WTC11 (cell line): ENCODE results near the gene PKN3. TPM values are rescaled to one million over a fixed set of nuclear protein-coding genes. Genes with fewer than 3 reads are reported as not detected.

ENCODE experiments used
- ATAC-seq: fragments of 200-7000 bp; cut with Tn5 transposase; 2 replicates; pipeline ENCODE4 v1.10.0; 2021; ENCODE audit warnings: mild to moderate bottlenecking, moderate library complexity
- CTCF ChIA-PET: fragments of 300-600 bp; sonication (Branson Sonifier 250); formaldehyde crosslinking; loops from one replicate; lab custom pipeline; 2021; ENCODE audit warnings: antibody characterized with exemption; lab: Charles Lee
- POLR2A ChIA-PET: fragments of 350-600 bp; sonication (Branson Sonifier 250); formaldehyde crosslinking; loops from one replicate; lab custom pipeline; 2021; ENCODE audit warnings: antibody characterized with exemption; lab: Charles Lee
- DNase-seq: peaks from one replicate; pipeline ENCODE4 v3.0.0; 2021; ENCODE audit warnings: low spot score
- H3K27ac Mint-ChIP-seq: 2 replicates; pipeline ENCODE4 v1.8.0; 2021; ENCODE audit warnings: mixed read lengths
- H3K27me3 Mint-ChIP-seq: 2 replicates; pipeline ENCODE4 v1.8.0; 2021; ENCODE audit warnings: low read depth, mild to moderate bottlenecking, moderate library complexity, mixed read lengths
- H3K36me3 Mint-ChIP-seq: 2 replicates; pipeline ENCODE4 v1.8.0; 2021; ENCODE audit warnings: mixed read lengths
- H3K4me1 Mint-ChIP-seq: 2 replicates; pipeline ENCODE4 v1.8.0; 2022; ENCODE audit warnings: mixed read lengths
- H3K4me3 Mint-ChIP-seq: 2 replicates; pipeline ENCODE4 v1.8.0; 2021; ENCODE audit warnings: mild to moderate bottlenecking, moderate library complexity, mixed read lengths
- H3K9me3 Mint-ChIP-seq: 2 replicates; pipeline ENCODE4 v1.8.0; 2021; ENCODE audit warnings: mixed read lengths
- HMGA2 ChIP-seq: fragments of 250-450 bp; sonication (Bioruptor Pico); IDR thresholded peaks from 2 replicates; pipeline ENCODE4 v1.4.0; 2021; ENCODE audit warnings: mild to moderate bottlenecking, moderate library complexity
- IRF2 ChIP-seq: sonication (generic); formaldehyde crosslinking; IDR thresholded peaks from 2 replicates; pipeline ENCODE4 v1.8.0; 2022; ENCODE audit warnings: low read depth, missing genetic modification reagents, borderline replicate concordance
- JUN ChIP-seq: sonication (generic); formaldehyde crosslinking; IDR thresholded peaks from 2 replicates; pipeline ENCODE4 v1.8.0; 2023; ENCODE audit warnings: mild to moderate bottlenecking, missing genetic modification reagents
- MXD4 ChIP-seq: fragments of 250-450 bp; sonication (Bioruptor Pico); IDR thresholded peaks from 2 replicates; pipeline ENCODE4 v1.8.0; 2021; ENCODE audit warnings: mild to moderate bottlenecking, moderate library complexity, borderline replicate concordance
- MYBL2 ChIP-seq: sonication (generic); formaldehyde crosslinking; IDR thresholded peaks from 2 replicates; pipeline ENCODE4 v1.8.1; 2023; ENCODE audit warnings: mild to moderate bottlenecking, moderate library complexity, missing genetic modification reagents
- NFATC4 ChIP-seq: fragments of 250-450 bp; sonication (Bioruptor Pico); IDR thresholded peaks from 2 replicates; pipeline ENCODE4 v1.9.0; 2021; ENCODE audit warnings: mild to moderate bottlenecking
- RELA ChIP-seq: sonication (generic); formaldehyde crosslinking; IDR thresholded peaks from 2 replicates; pipeline ENCODE4 v1.8.1; 2022; ENCODE audit warnings: missing genetic modification reagents, mild to moderate bottlenecking, borderline replicate concordance
- RORB ChIP-seq: fragments of 250-450 bp; sonication (Bioruptor Pico); IDR thresholded peaks from 2 replicates; pipeline ENCODE4 v1.9.0; 2021; ENCODE audit warnings: mild to moderate bottlenecking
- TCF7 ChIP-seq: sonication (generic); formaldehyde crosslinking; IDR thresholded peaks from 2 replicates; pipeline ENCODE4 v1.8.0; 2022; ENCODE audit warnings: mild to moderate bottlenecking, low read depth, missing genetic modification reagents, moderate library complexity
- TP53 ChIP-seq: sonication (generic); formaldehyde crosslinking; IDR thresholded peaks from 2 replicates; pipeline ENCODE4 v1.8.1; 2023; ENCODE audit warnings: mild to moderate bottlenecking, missing genetic modification reagents
- ZNF138 ChIP-seq: sonication (generic); formaldehyde crosslinking; conservative IDR thresholded peaks from 2 replicates; pipeline ENCODE4 v1.8.1; 2022; ENCODE audit warnings: mild to moderate bottlenecking, moderate library complexity, missing genetic modification reagents
- ZNF232 ChIP-seq: sonication (generic); formaldehyde crosslinking; IDR thresholded peaks from 2 replicates; pipeline ENCODE4 v1.8.0; 2022; ENCODE audit warnings: mild to moderate bottlenecking, missing genetic modification reagents
- ZNF263 ChIP-seq: sonication (generic); formaldehyde crosslinking; IDR thresholded peaks from 2 replicates; pipeline ENCODE4 v1.8.1; 2022; ENCODE audit warnings: low read depth, mild to moderate bottlenecking, moderate library complexity, missing genetic modification reagents
- ZNF317 ChIP-seq: sonication (generic); formaldehyde crosslinking; IDR thresholded peaks from 2 replicates; pipeline ENCODE4 v1.8.1; 2023; ENCODE audit warnings: low read depth, mild to moderate bottlenecking, moderate library complexity, missing genetic modification reagents, borderline replicate concordance
- ZNF416 ChIP-seq: fragments of 250-450 bp; sonication (Bioruptor Pico); IDR thresholded peaks from 2 replicates; pipeline ENCODE4 v1.9.0; 2021; ENCODE audit warnings: mild to moderate bottlenecking, inconsistent platforms
- total RNA-seq: library from RNA; stranded (reverse); gene quantifications from 3 replicates; pipeline ENCODE4 v1.2.3, GENCODE V29; 2021
- TF ChIP-seq, protein P1 (sequence below): fragments of 200-600 bp; IDR thresholded peaks from 2 replicates; pipeline ENCODE4 v1.8.0; 2022; ENCODE audit warnings: antibody characterized with exemption
- TF ChIP-seq, protein P2 (sequence below): sonication (generic); formaldehyde crosslinking; IDR thresholded peaks from 2 replicates; pipeline ENCODE4 v1.8.1; 2022; ENCODE audit warnings: low read depth, missing genetic modification reagents, borderline replicate concordance
- TF ChIP-seq, protein P3 (sequence below): sonication (generic); formaldehyde crosslinking; IDR thresholded peaks from 2 replicates; pipeline ENCODE4 v1.8.1; 2022; ENCODE audit warnings: mild to moderate bottlenecking, missing genetic modification reagents, moderate library complexity, borderline replicate concordance
- TF ChIP-seq, protein P4 (sequence below): sonication (generic); formaldehyde crosslinking; conservative IDR thresholded peaks from 2 replicates; pipeline ENCODE4 v1.8.1; 2023; ENCODE audit warnings: mild to moderate bottlenecking, low read depth, missing genetic modification reagents, moderate library complexity
- TF ChIP-seq, protein P5 (sequence below): fragments of 250-450 bp; sonication (Bioruptor Pico); IDR thresholded peaks from 2 replicates; pipeline ENCODE4 v1.9.0; 2021; ENCODE audit warnings: mild to moderate bottlenecking
- TF ChIP-seq, protein P6 (sequence below): sonication (generic); formaldehyde crosslinking; IDR thresholded peaks from 2 replicates; pipeline ENCODE4 v1.8.0; 2022; ENCODE audit warnings: mild to moderate bottlenecking, missing genetic modification reagents
- TF ChIP-seq, protein P7 (sequence below): fragments of 250-450 bp; sonication (Bioruptor Pico); IDR thresholded peaks from 2 replicates; pipeline ENCODE4 v1.9.0; 2021; ENCODE audit warnings: moderate library complexity, mild to moderate bottlenecking, inconsistent platforms, borderline replicate concordance
- TF ChIP-seq, protein P8 (sequence below): sonication (generic); formaldehyde crosslinking; IDR thresholded peaks from 2 replicates; pipeline ENCODE4 v1.8.0; 2023; ENCODE audit warnings: mild to moderate bottlenecking, missing genetic modification reagents

The PKN3 gene
- total RNA-seq, 1 experiment from 2014 or later, result 24.1 TPM

DNA sequence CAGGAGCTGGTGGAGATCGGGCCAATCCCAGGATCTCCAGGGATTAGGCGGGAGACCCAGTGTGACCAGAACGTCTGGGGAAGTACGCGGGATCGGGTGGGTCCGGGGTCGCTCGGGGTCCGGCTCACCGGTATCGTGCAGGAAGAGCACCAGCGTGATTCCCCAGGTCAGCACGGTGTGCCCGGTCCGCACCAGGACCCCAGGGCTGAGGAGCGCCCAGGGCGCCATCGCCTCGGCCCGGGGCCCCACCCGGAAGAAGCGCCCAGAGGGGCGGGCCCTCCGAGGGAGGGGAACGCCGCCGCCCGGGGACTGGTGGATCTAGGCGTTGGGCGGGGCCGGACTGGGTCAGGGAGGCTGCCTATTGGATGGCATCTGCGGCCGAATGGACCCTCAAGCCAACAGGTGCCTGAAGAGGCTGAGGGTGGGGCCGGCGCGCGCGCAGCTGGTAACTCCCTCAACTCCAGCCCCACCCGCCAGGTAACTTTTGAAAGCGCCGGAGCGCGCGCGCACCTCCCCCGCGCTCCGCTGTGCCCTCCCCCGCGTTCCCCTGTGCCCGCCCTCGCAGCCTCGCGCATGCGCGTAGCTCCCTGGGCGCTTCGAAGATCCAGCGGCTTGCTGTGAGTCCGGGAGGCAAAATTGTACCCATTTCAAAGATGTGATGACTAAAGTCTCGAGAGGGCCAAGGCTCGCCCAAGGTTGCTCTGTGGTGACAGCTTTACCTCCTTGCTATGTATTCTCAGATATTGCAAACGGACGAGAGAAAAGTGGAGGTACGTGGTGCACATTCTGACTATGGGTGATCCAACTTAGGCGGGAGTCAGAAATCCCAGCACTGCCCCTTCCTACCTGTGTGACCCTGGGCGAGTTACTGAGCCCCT, 21.8 kb downstream of the PKN3 start, which contains the start of gene ZDHHC12:
Gene ZDHHC12 (minus strand): TSS at position 262 of the 878 bp plus-strand sequence. CDS start 34 bp downstream, at position 228.
- Mint-ChIP-seq H3K27ac (peak within 1 kb of the TSS; percentile 97), H3K9me3 (no peaks in the 10 kb centered on the region), H3K4me1 (peaks cover 15% of the 10 kb centered on the region), H3K36me3 (no peaks in the 10 kb centered on the region), H3K27me3 (no peaks in the 10 kb centered on the region), H3K4me3 (peak within 1 kb of the TSS; percentile 96)
- DNase-seq (peak; percentile 99), ATAC-seq (peak; percentile 93)
- ChIA-PET CTCF (interaction anchor here (0.6 to 2.5 kb wide), 26 partner anchors 9 to 312 kb away, joined by 3 to 43 read pairs (median 4); partner anchors contain the start of genes ENDOG, MIGA2, PKN3 and SH3GLB2), POLR2A (interaction anchor here (0.6 to 1.8 kb wide), 13 partner anchors 9 to 177 kb away, joined by 3 to 7 read pairs (median 3); partner anchors contain the start of genes ENDOG and PKN3)
- TF ChIP-seq MYBL2 (CRISPR knock-in tag) (peak; percentile 82; the same call in 1 of the 2 replicates), MXD4 (CRISPR knock-in tag) (no peak), IRF2 (CRISPR knock-in tag) (no peak), ZNF317 (no peak), ZNF232 (no peak), NFATC4 (0 out of 2 replicates have a peak, but pooled peaks have one; percentile 27), ZNF263 (CRISPR knock-in tag) (no peak), TCF7 (CRISPR knock-in tag) (no peak), ZNF138 (CRISPR knock-in tag) (no peak), JUN (CRISPR knock-in tag) (no peak), TP53 (CRISPR knock-in tag) (no peak), ZNF416 (CRISPR knock-in tag) (peak; percentile 55; the same call in 1 of the 2 replicates), RORB (CRISPR knock-in tag) (no peak), HMGA2 (CRISPR knock-in tag) (no peak), RELA (CRISPR knock-in tag) (no peak)
- TF ChIP-seq, protein P1, sequence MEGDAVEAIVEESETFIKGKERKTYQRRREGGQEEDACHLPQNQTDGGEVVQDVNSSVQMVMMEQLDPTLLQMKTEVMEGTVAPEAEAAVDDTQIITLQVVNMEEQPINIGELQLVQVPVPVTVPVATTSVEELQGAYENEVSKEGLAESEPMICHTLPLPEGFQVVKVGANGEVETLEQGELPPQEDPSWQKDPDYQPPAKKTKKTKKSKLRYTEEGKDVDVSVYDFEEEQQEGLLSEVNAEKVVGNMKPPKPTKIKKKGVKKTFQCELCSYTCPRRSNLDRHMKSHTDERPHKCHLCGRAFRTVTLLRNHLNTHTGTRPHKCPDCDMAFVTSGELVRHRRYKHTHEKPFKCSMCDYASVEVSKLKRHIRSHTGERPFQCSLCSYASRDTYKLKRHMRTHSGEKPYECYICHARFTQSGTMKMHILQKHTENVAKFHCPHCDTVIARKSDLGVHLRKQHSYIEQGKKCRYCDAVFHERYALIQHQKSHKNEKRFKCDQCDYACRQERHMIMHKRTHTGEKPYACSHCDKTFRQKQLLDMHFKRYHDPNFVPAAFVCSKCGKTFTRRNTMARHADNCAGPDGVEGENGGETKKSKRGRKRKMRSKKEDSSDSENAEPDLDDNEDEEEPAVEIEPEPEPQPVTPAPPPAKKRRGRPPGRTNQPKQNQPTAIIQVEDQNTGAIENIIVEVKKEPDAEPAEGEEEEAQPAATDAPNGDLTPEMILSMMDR, result no peak
- TF ChIP-seq, protein P2, sequence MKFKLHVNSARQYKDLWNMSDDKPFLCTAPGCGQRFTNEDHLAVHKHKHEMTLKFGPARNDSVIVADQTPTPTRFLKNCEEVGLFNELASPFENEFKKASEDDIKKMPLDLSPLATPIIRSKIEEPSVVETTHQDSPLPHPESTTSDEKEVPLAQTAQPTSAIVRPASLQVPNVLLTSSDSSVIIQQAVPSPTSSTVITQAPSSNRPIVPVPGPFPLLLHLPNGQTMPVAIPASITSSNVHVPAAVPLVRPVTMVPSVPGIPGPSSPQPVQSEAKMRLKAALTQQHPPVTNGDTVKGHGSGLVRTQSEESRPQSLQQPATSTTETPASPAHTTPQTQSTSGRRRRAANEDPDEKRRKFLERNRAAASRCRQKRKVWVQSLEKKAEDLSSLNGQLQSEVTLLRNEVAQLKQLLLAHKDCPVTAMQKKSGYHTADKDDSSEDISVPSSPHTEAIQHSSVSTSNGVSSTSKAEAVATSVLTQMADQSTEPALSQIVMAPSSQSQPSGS (CRISPR knock-in tag), result no peak
- TF ChIP-seq, protein P3, sequence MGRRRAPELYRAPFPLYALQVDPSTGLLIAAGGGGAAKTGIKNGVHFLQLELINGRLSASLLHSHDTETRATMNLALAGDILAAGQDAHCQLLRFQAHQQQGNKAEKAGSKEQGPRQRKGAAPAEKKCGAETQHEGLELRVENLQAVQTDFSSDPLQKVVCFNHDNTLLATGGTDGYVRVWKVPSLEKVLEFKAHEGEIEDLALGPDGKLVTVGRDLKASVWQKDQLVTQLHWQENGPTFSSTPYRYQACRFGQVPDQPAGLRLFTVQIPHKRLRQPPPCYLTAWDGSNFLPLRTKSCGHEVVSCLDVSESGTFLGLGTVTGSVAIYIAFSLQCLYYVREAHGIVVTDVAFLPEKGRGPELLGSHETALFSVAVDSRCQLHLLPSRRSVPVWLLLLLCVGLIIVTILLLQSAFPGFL, result no peak
- TF ChIP-seq, protein P4, sequence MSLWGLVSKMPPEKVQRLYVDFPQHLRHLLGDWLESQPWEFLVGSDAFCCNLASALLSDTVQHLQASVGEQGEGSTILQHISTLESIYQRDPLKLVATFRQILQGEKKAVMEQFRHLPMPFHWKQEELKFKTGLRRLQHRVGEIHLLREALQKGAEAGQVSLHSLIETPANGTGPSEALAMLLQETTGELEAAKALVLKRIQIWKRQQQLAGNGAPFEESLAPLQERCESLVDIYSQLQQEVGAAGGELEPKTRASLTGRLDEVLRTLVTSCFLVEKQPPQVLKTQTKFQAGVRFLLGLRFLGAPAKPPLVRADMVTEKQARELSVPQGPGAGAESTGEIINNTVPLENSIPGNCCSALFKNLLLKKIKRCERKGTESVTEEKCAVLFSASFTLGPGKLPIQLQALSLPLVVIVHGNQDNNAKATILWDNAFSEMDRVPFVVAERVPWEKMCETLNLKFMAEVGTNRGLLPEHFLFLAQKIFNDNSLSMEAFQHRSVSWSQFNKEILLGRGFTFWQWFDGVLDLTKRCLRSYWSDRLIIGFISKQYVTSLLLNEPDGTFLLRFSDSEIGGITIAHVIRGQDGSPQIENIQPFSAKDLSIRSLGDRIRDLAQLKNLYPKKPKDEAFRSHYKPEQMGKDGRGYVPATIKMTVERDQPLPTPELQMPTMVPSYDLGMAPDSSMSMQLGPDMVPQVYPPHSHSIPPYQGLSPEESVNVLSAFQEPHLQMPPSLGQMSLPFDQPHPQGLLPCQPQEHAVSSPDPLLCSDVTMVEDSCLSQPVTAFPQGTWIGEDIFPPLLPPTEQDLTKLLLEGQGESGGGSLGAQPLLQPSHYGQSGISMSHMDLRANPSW (CRISPR knock-in tag), result no peak
- TF ChIP-seq, protein P5, sequence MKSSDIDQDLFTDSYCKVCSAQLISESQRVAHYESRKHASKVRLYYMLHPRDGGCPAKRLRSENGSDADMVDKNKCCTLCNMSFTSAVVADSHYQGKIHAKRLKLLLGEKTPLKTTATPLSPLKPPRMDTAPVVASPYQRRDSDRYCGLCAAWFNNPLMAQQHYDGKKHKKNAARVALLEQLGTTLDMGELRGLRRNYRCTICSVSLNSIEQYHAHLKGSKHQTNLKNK (CRISPR knock-in tag), result no peak
- TF ChIP-seq, protein P6, sequence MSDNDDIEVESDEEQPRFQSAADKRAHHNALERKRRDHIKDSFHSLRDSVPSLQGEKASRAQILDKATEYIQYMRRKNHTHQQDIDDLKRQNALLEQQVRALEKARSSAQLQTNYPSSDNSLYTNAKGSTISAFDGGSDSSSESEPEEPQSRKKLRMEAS (CRISPR knock-in tag), result peak; percentile 55; the same call in 1 of the 2 replicates
- TF ChIP-seq, protein P7, sequence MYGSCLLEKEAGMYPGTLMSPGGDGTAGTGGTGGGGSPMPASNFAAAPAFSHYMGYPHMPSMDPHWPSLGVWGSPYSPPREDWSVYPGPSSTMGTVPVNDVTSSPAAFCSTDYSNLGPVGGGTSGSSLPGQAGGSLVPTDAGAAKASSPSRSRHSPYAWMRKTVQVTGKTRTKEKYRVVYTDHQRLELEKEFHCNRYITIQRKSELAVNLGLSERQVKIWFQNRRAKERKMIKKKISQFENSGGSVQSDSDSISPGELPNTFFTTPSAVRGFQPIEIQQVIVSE (CRISPR knock-in tag), result no peak
- TF ChIP-seq, protein P8, sequence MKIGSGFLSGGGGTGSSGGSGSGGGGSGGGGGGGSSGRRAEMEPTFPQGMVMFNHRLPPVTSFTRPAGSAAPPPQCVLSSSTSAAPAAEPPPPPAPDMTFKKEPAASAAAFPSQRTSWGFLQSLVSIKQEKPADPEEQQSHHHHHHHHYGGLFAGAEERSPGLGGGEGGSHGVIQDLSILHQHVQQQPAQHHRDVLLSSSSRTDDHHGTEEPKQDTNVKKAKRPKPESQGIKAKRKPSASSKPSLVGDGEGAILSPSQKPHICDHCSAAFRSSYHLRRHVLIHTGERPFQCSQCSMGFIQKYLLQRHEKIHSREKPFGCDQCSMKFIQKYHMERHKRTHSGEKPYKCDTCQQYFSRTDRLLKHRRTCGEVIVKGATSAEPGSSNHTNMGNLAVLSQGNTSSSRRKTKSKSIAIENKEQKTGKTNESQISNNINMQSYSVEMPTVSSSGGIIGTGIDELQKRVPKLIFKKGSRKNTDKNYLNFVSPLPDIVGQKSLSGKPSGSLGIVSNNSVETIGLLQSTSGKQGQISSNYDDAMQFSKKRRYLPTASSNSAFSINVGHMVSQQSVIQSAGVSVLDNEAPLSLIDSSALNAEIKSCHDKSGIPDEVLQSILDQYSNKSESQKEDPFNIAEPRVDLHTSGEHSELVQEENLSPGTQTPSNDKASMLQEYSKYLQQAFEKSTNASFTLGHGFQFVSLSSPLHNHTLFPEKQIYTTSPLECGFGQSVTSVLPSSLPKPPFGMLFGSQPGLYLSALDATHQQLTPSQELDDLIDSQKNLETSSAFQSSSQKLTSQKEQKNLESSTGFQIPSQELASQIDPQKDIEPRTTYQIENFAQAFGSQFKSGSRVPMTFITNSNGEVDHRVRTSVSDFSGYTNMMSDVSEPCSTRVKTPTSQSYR (CRISPR knock-in tag), result no peak; the same call in 1 of the 2 replicates
